Caco-2 (cell line): ENCODE results near the gene SLC2A9. TPM values are rescaled to one million over a fixed set of nuclear protein-coding genes. Genes with fewer than 3 reads are reported as not detected.
A peak's percentile ranks its signal among the peaks of the same experiment; 100 is the strongest.

ENCODE experiments used
- BruUV-seq: library from RNA; stranded (reverse); fragments of 400-500 nt; replicated peaks from 2 replicates; lab custom pipeline; 2021; lab: Mats Ljungman, UMichigan
- CTCF ChIA-PET: fragments of 300-600 bp; sonication (Branson Sonifier 250); formaldehyde crosslinking; loops from one replicate; lab custom pipeline; 2022; ENCODE audit warnings: antibody characterized with exemption; lab: Charles Lee
- POLR2A ChIA-PET: fragments of 300-600 bp; sonication (Branson Sonifier 250); formaldehyde crosslinking; loops from one replicate; lab custom pipeline; 2022; ENCODE audit warnings: antibody characterized with exemption; lab: Charles Lee
- DNase-seq, 2 experiments: peaks; one replicate each; pipeline versions ENCODE4 v3.0.0 to v3.0.0-alpha.2; 2020 to 2022
- H3K27me3 ChIP-seq: replicated peaks from 2 replicates; pipeline ENCODE4 v1.6.0; 2011; ENCODE audit warnings: low read length; ENCODE audit not compliant: control insufficient read depth, insufficient read depth
- H3K36me3 ChIP-seq: 2 replicates; pipeline ENCODE4 v1.5.1; 2011; ENCODE audit warnings: low read length; ENCODE audit not compliant: control insufficient read depth, insufficient read depth
- H3K4me1 ChIP-seq: fragments of 250-450 bp; sonication (Bioruptor Pico); 2 replicates; pipeline ENCODE4 v1.5.1; 2020; ENCODE audit warnings: mild to moderate bottlenecking
- H3K4me3 ChIP-seq: 2 replicates; pipeline ENCODE4 v1.5.1; 2011; ENCODE audit warnings: low read depth, mild to moderate bottlenecking, control low read depth, low read length
- H3K9me3 ChIP-seq: fragments of 250-450 bp; sonication (Bioruptor Pico); 2 replicates; pipeline ENCODE4 v1.5.1; 2020; ENCODE audit warnings: mild to moderate bottlenecking, moderate library complexity
- H3K27ac Mint-ChIP-seq: one replicate; pipeline ENCODE4 v1.8.0; 2022; ENCODE audit warnings: mixed read lengths; ENCODE audit not compliant: unreplicated experiment
- H3K27me3 Mint-ChIP-seq: one replicate; pipeline ENCODE4 v1.8.0; 2022; ENCODE audit warnings: mixed read lengths; ENCODE audit not compliant: insufficient read depth, unreplicated experiment
- H3K36me3 Mint-ChIP-seq: one replicate; pipeline ENCODE4 v1.8.0; 2022; ENCODE audit warnings: mild to moderate bottlenecking, mixed read lengths; ENCODE audit not compliant: insufficient read depth, unreplicated experiment
- H3K4me1 Mint-ChIP-seq: one replicate; pipeline ENCODE4 v1.8.0; 2022; ENCODE audit warnings: low read depth, mixed read lengths; ENCODE audit not compliant: unreplicated experiment
- H3K4me3 Mint-ChIP-seq: one replicate; pipeline ENCODE4 v1.8.0; 2022; ENCODE audit warnings: mild to moderate bottlenecking, moderate library complexity, mixed read lengths; ENCODE audit not compliant: unreplicated experiment
- H3K9me3 Mint-ChIP-seq: one replicate; pipeline ENCODE4 v1.8.0; 2022; ENCODE audit warnings: mixed read lengths; ENCODE audit not compliant: unreplicated experiment
- intact Hi-C: fragments of 100-400 bp; cut with micrococcal nuclease; formaldehyde crosslinking; loops from one replicate; pipeline ENCODE4 v1.10.0; 2022; ENCODE audit not compliant: unreplicated experiment
- total RNA-seq: library from RNA; stranded (reverse); gene quantifications from 2 replicates; pipeline ENCODE4 v1.2.3, GENCODE V29; 2022
- TF ChIP-seq, protein P1 (sequence below), 2 experiments: fragments of 200-600 bp in 1 of 2; IDR thresholded peaks; 1 replicate in 1 of 2; 2 replicates in 1 of 2; pipeline versions ENCODE4 v1.5.1 to v1.8.0; 2011 to 2022; ENCODE audit warnings: antibody characterized with exemption in 1 of 2, control low read depth in 1 of 2, inconsistent platforms in 1 of 2, low read depth in 1 of 2, low read length in 1 of 2, mild to moderate bottlenecking in 1 of 2, moderate library complexity in 1 of 2; ENCODE audit not compliant: insufficient read depth in 1 of 2, severe bottlenecking in 1 of 2, unreplicated experiment in 1 of 2

SLC2A9 gene
- total RNA-seq, 1 experiment from 2014 or later, result 21.0 TPM

GRCh38 chr4:10023050-10023419, 1.7 kb upstream of the SLC2A9 start:
- H3K4me1 ChIP-seq, result peaks cover 53% of the 10 kb centered on the region
- TF ChIP-seq, protein P1, sequence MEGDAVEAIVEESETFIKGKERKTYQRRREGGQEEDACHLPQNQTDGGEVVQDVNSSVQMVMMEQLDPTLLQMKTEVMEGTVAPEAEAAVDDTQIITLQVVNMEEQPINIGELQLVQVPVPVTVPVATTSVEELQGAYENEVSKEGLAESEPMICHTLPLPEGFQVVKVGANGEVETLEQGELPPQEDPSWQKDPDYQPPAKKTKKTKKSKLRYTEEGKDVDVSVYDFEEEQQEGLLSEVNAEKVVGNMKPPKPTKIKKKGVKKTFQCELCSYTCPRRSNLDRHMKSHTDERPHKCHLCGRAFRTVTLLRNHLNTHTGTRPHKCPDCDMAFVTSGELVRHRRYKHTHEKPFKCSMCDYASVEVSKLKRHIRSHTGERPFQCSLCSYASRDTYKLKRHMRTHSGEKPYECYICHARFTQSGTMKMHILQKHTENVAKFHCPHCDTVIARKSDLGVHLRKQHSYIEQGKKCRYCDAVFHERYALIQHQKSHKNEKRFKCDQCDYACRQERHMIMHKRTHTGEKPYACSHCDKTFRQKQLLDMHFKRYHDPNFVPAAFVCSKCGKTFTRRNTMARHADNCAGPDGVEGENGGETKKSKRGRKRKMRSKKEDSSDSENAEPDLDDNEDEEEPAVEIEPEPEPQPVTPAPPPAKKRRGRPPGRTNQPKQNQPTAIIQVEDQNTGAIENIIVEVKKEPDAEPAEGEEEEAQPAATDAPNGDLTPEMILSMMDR (IDR thresholded peaks at IDR 0.05; ENCODE audit: insufficient read depth in 1 of 2, low read depth in 1 of 2, low read length in 1 of 2, severe bottlenecking in 1 of 2, unreplicated experiment in 1 of 2), result no peak
- peak overlapping the region; percentile 24 for H3K27ac Mint-ChIP-seq
- peaks cover 38% of the 10 kb centered on the region for H3K4me1 Mint-ChIP-seq
- H3K27me3 Mint-ChIP-seq, result no peaks in the 10 kb centered on the region
- H3K4me3 ChIP-seq, result no peak overlapping the region
- CTCF ChIA-PET, result no interaction called here
- BruUV-seq, result no TSS peak
- peaks cover 15% of the 10 kb centered on the region for H3K36me3 Mint-ChIP-seq
- intact Hi-C loops, result no loop called here
- no peak for DNase-seq
- POLR2A ChIA-PET, result no interaction called here
- H3K9me3 Mint-ChIP-seq, result no peaks in the 10 kb centered on the region
- H3K4me3 Mint-ChIP-seq, result no peak overlapping the region
- H3K36me3 ChIP-seq, result no peaks in the 10 kb centered on the region; the same call in 1 of the 2 replicates
- H3K27me3 ChIP-seq, result no peaks in the 10 kb centered on the region
- peaks cover 2% of the 10 kb centered on the region; the same call in 1 of the 2 replicates for H3K9me3 ChIP-seq

GRCh38 chr4:10022346-10023049, 1.2 kb upstream of the SLC2A9 start:
- Histone ChIP-seq H3K4me1 (peaks cover 58% of the 10 kb centered on the region), H3K9me3 (peaks cover 4% of the 10 kb centered on the region; the same call in 1 of the 2 replicates), H3K36me3 (no peaks in the 10 kb centered on the region; the same call in 1 of the 2 replicates), H3K4me3 (no peak overlapping the region), H3K27me3 (no peaks in the 10 kb centered on the region)
- H3K4me1 Mint-ChIP-seq, result peaks cover 44% of the 10 kb centered on the region
- no peak for DNase-seq
- H3K36me3 Mint-ChIP-seq, result peaks cover 20% of the 10 kb centered on the region
- H3K27ac Mint-ChIP-seq, result peak overlapping the region; percentile 24
- H3K9me3 Mint-ChIP-seq, result no peaks in the 10 kb centered on the region
- TF ChIP-seq, protein P1 (IDR thresholded peaks at IDR 0.05; ENCODE audit: insufficient read depth in 1 of 2, low read depth in 1 of 2, low read length in 1 of 2, severe bottlenecking in 1 of 2, unreplicated experiment in 1 of 2), result no peak
- BruUV-seq, result no TSS peak
- ChIA-PET CTCF (no interaction called here), POLR2A (interaction anchor here (0.7 kb wide), 1 partner anchor 34 kb away, joined by 3 read pairs; no protein-coding TSS in a partner anchor)
- no peak overlapping the region for H3K4me3 Mint-ChIP-seq
- no peaks in the 10 kb centered on the region for H3K27me3 Mint-ChIP-seq
- intact Hi-C loops, result no loop called here

GRCh38 chr4:10021653-10022023, 341 bp upstream of the SLC2A9 start:
- H3K27me3 Mint-ChIP-seq, result no peaks in the 10 kb centered on the region
- H3K4me3 ChIP-seq, result no peak overlapping the region
- no peaks in the 10 kb centered on the region; the same call in 1 of the 2 replicates for H3K36me3 ChIP-seq
- no peak overlapping the region for H3K4me3 Mint-ChIP-seq
- intact Hi-C loops, result no loop called here
- H3K9me3 ChIP-seq, result peaks cover 4% of the 10 kb centered on the region; the same call in 1 of the 2 replicates
- H3K4me1 Mint-ChIP-seq, result peaks cover 52% of the 10 kb centered on the region
- no peak overlapping the region for H3K27ac Mint-ChIP-seq
- BruUV-seq, result no TSS peak
- DNase-seq, result no peak
- CTCF ChIA-PET, result no interaction called here
- no peaks in the 10 kb centered on the region for H3K9me3 Mint-ChIP-seq
- no peaks in the 10 kb centered on the region for H3K27me3 ChIP-seq
- POLR2A ChIA-PET, result interaction anchor here (0.7 kb wide), 1 partner anchor 33 kb away, joined by 3 read pairs; no protein-coding TSS in a partner anchor
- TF ChIP-seq, protein P1 (IDR thresholded peaks at IDR 0.05; ENCODE audit: insufficient read depth in 1 of 2, low read depth in 1 of 2, low read length in 1 of 2, severe bottlenecking in 1 of 2, unreplicated experiment in 1 of 2), result no peak
- peaks cover 26% of the 10 kb centered on the region for H3K36me3 Mint-ChIP-seq
- peaks cover 67% of the 10 kb centered on the region for H3K4me1 ChIP-seq
